GM12864 (cell line): ENCODE measurements around the gene CRMP1.

Experiments used
- DNase-seq: peaks from one replicate; pipeline ENCODE4 v3.0.0-alpha.2; 2011; ENCODE audit warnings: low read depth
- H3K4me3 ChIP-seq: 2 replicates; pipeline ENCODE4 v1.5.1; 2011; ENCODE audit warnings: mild to moderate bottlenecking, low read depth, low read length, control low read depth
- TF ChIP-seq, protein P1 (sequence below): IDR thresholded peaks from 2 replicates; pipeline ENCODE4 v1.5.1; 2011; ENCODE audit warnings: low read depth, mild to moderate bottlenecking, moderate library complexity, low read length, control low read depth, inconsistent platforms; ENCODE audit errors: missing control alignments

Gene CRMP1

DNA sequence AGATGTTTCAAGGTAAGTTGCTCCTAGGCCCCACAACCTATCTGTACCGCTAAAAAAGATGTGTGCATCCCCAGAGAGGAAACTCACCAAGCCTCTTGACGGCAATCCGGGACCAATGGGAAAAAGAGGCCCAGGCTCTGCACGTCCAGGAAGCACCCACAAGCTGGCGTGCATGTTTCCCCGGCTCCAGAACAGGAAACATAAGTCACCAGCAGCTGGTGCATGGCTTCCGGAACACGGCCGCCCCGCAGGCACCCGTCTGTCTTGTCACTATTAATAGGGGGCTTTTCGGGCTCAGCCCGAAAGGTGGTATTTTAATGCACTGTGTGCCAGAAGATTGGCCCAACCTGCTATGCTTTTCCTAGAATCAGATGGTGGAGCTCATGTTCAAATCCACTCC, 22.2 kb downstream of the CRMP1 start:
- TF ChIP-seq, protein P1, sequence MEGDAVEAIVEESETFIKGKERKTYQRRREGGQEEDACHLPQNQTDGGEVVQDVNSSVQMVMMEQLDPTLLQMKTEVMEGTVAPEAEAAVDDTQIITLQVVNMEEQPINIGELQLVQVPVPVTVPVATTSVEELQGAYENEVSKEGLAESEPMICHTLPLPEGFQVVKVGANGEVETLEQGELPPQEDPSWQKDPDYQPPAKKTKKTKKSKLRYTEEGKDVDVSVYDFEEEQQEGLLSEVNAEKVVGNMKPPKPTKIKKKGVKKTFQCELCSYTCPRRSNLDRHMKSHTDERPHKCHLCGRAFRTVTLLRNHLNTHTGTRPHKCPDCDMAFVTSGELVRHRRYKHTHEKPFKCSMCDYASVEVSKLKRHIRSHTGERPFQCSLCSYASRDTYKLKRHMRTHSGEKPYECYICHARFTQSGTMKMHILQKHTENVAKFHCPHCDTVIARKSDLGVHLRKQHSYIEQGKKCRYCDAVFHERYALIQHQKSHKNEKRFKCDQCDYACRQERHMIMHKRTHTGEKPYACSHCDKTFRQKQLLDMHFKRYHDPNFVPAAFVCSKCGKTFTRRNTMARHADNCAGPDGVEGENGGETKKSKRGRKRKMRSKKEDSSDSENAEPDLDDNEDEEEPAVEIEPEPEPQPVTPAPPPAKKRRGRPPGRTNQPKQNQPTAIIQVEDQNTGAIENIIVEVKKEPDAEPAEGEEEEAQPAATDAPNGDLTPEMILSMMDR = no peak
- no peak overlapping the region for H3K4me3 ChIP-seq
- DNase-seq = no peak

DNA sequence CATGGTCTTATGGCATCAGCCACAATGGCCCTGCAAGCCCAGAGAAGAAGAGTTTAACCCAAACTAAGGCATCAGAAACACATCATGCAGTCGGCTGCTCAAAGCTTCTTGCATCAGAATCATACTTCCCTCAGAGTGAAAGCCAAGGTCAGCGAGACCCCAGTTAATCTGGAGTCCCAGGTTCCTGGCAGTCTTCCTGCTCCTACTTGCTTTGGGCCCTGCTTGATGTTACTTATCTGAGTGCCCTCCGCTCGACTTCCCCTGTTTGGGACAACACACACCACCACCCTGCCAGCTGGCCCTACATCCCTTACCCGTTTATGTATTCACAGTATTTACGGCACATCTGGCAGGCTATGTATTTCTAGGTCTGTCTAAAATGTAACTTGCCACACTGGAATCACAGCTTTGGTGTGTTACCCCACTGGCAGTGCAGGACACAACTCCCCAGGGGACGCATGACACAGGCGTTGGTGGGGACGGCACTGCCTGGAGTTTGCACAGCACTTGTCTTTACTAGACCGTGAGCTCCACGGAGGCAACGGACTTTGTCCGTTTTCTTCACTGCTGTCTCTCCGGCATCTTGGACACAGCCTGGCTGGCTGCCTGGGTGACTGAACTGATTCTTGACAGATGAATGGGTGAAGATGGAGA, 22.8 kb downstream of the CRMP1 start:
- TF ChIP-seq, protein P1 = no peak
- DNase-seq = no peak
- H3K4me3 ChIP-seq = no peak overlapping the region

DNA sequence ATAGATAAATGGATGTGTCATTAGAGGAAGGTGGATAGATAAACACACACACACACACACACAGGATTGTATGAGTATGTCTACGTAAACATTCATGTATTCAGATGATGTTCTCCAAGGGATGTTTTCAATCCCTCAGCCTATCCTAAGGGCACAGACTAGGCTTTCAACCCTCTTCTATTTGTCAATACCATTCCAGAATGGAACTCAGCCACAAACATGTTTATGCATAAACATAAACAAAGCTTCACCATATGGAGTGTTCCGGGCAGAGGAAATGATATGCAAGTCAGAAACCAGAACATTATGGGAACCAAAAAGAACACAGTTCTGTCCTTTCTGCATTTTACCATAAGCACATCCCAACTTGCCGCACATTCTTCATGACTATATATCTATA, 25.0 kb downstream of the CRMP1 start:
- no peak for DNase-seq
- TF ChIP-seq, protein P1 = no peak
- no peak overlapping the region for H3K4me3 ChIP-seq

DNA sequence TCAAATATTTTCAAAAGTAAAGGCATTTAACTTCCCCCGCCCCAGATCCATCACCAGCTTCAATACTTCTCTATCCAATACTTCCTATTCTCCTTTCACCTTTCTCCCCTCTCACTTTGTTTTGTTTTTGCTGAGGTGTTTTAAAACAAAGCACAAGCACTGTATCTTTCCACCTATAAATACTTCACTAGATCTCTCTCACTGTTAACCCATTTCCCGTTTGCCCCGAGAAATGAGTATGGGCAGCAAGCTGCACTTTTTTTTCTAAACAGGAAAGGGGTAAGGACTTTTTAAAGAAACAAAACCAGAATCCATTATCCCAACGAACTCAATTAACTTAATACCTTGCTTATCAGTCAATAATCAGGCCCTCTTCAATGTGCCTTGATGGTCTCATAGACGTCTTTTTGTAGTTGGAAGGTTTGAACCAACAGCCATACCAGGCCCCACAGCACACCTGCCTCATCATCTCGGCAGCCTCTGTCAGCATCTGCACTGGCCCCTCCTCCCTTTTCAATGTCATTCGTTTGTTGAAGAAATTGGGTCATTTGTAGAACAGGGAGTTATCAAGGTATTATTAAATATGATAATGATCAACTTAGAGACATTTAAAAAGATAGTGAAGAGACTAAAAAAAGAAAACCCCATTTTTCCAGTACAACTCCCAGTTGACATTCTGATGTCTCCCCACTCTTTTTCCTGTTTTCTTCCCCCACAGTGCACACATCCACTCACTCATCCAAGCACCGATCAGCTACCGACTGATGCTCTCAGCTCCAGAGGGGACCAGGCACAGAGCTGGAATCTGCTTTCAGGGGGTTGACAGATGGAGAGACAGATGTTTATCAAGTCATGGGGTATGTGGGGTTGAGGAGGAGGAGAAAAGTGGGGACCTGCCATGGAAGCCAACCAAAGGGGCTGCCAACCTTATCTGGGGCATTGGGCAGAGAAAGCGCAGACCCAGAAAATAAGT, 25.8 kb downstream of the CRMP1 start:
- DNase-seq = no peak
- H3K4me3 ChIP-seq = no peak overlapping the region
- TF ChIP-seq, protein P1 = no peak

DNA sequence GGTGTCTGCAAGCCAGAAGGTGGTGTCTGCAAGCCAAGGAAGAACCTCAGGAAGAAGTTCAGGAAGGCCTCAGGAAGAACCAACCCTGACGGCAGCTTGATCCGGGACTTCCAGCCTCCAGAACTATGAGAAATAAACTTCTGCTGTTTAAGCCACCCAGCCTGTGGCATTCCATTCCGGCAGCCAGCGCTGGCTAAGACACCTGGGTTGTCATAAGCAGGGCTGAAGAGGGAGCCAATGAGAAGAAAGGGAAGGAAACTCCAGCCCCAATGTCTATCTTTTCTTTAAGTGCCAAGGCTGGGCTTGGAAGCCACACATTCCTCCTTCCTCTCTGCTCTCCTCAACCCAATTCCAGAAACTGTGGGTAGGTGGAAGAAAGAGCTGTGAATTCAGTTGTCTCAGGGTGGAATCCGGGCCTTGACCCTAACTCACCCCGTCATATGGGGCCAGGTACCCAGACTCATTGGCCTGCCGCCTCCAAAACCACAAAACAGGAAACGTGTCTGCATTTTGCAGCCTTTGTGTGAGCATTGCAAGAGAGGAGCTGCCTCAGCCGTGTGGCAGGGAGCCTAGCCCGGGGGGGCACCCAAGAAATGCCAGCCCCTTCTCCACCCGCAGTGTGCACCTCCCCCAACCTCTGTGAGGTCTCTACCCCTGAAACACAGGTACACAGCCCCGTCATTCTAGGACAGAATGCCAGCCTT, 26.8 kb downstream of the CRMP1 start:
- no peak for DNase-seq
- TF ChIP-seq, protein P1 = no peak
- H3K4me3 ChIP-seq = no peak overlapping the region

DNA sequence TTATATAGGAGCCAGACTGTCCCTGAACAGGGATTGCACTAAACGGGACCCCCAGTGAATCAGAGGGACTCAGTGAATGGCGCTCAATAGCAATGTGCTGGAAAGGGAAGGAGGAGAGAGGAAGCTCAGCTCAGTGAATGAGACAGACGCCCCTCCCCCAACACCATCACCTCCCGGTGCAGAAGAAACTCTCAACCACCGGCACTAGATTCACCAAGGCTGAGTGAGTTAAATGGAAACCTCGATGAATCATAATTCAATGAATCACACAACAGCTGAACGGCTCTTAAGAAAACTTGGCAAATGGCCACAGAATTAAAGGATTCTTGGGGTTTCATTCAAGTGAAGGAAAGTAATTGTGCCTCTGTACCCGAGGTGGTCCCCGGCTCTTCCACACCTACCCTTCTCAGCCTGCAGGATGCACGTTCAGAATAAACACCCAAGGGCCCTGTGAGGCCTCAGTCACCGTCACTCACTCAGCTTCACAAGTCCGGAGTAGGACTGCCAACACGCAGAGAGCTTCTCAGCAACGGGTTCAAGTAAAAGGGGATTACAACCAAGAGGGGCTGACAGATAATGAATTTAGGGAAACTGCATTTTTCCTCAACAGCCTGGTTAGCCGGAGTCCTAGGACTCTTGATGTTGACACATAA, 29.3 kb downstream of the CRMP1 start:
- H3K4me3 ChIP-seq = no peak overlapping the region
- TF ChIP-seq, protein P1 = no peak
- DNase-seq = no peak
